ENCODE results near the gene NDUFB6. TPM values are rescaled to one million over a fixed set of nuclear protein-coding genes. Genes with fewer than 3 reads are reported as not detected.

Gene NDUFB6
- total RNA-seq, 1 donor from 2014 or later, result 28.0 TPM

DNA sequence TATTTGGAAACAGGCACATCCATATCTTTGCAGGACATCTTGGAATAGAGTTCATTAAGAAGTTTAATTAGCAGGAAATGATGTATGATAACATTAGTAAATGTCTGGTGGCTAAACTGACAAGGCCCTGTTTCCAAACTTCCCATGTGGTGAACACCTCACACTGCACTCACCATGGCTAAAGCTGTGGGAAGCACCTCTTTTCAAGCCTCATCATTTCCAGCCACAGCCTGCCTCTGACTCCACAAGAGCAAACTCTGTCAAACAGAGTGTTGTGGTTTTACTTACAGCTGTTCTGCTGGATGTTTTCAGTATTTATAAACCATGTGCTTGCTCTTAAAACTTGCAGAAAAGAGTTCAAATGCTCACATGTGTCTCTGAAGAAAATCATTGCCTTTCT, 14.9 kb upstream of the NDUFB6 start:
- Histone ChIP-seq H3K27me3 (no peaks in the 10 kb centered on the region), H3K9me3 (no peaks in the 10 kb centered on the region), H3K4me1 (no peaks in the 10 kb centered on the region), H3K27ac (no peak overlapping the region), H3K4me3 (no peak overlapping the region), H3K36me3 (no peaks in the 10 kb centered on the region)
- TF ChIP-seq, protein P1, sequence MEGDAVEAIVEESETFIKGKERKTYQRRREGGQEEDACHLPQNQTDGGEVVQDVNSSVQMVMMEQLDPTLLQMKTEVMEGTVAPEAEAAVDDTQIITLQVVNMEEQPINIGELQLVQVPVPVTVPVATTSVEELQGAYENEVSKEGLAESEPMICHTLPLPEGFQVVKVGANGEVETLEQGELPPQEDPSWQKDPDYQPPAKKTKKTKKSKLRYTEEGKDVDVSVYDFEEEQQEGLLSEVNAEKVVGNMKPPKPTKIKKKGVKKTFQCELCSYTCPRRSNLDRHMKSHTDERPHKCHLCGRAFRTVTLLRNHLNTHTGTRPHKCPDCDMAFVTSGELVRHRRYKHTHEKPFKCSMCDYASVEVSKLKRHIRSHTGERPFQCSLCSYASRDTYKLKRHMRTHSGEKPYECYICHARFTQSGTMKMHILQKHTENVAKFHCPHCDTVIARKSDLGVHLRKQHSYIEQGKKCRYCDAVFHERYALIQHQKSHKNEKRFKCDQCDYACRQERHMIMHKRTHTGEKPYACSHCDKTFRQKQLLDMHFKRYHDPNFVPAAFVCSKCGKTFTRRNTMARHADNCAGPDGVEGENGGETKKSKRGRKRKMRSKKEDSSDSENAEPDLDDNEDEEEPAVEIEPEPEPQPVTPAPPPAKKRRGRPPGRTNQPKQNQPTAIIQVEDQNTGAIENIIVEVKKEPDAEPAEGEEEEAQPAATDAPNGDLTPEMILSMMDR (IDR thresholded peaks at IDR 0.05), result no peak
- TF ChIP-seq POLR2AphosphoS5 (IDR thresholded peaks at IDR 0.05; ENCODE audit: insufficient read depth in 1 of 2, low read depth in 1 of 2) (no peak), POLR2A (IDR thresholded peaks at IDR 0.05) (no peak)
- intact Hi-C loops (cut with DNase I), result no loop called here
- DNase-seq (ENCODE audit: extremely low spot score in 2 of 2), result no peak

DNA sequence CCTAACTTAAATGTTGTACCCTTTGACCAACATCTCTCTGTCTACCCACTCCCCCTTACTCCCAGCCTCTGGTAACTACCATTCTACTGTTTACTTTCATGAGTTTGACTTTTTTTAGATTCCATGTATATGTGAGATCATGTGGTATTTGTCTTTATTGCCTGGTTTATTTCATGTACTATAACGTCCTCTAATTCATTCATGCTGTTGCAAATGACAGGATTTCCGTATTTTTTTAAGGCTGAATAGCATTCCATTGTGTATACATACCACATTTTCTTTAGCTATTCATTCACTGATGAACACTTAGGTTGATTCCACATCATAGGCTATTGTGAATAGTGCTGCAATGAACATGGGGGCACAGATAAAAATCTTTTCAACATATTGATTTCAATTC, 11.8 kb upstream of the NDUFB6 start:
- Histone ChIP-seq H3K9me3 (no peaks in the 10 kb centered on the region), H3K27ac (no peak overlapping the region), H3K27me3 (no peaks in the 10 kb centered on the region), H3K36me3 (no peaks in the 10 kb centered on the region), H3K4me3 (no peak overlapping the region), H3K4me1 (no peaks in the 10 kb centered on the region)
- TF ChIP-seq, protein P1 (IDR thresholded peaks at IDR 0.05), result no peak
- TF ChIP-seq POLR2AphosphoS5 (IDR thresholded peaks at IDR 0.05; ENCODE audit: insufficient read depth in 1 of 2, low read depth in 1 of 2) (no peak), POLR2A (IDR thresholded peaks at IDR 0.05) (no peak)
- intact Hi-C loops (cut with DNase I), result no loop called here
- no peak for DNase-seq (ENCODE audit: extremely low spot score in 2 of 2)

DNA sequence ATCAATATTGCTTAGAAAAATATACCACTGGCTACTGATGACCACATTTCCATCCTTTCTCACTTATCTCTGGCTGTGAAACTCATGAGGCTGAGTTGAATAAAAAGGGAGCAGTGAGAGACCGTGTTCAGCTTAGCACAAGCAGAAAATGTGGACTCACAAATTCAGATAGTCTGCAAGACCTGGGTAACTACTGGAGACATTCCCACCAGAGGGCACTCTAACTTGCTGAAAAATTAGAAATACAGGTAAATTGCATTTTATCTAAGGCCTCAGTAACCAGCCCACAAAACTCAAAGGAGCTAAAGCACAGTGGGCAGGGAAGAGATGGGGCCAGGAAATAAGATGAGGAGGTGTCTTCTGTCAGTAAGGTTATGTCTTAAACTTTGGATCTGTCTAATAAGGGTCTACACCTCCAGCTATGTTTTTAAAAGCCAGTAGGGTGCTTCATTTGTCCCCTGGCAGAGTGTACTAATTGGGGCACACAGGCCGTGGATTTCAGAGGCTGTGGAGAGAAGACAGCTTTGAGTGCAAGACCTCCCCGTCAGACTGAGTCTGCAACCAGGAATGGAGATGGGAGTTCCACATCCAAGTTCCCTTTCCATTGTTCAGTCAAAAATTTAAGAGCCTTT, 8.7 kb upstream of the NDUFB6 start:
- Histone ChIP-seq H3K4me1 (no peaks in the 10 kb centered on the region), H3K4me3 (no peak overlapping the region), H3K36me3 (no peaks in the 10 kb centered on the region), H3K27ac (no peak overlapping the region), H3K9me3 (no peaks in the 10 kb centered on the region), H3K27me3 (no peaks in the 10 kb centered on the region)
- no peak for DNase-seq (ENCODE audit: extremely low spot score in 2 of 2)
- TF ChIP-seq, protein P1 (IDR thresholded peaks at IDR 0.05), result peak in 1 of 3 experiments; percentile 19
- TF ChIP-seq POLR2A (IDR thresholded peaks at IDR 0.05) (no peak), POLR2AphosphoS5 (IDR thresholded peaks at IDR 0.05; ENCODE audit: insufficient read depth in 1 of 2, low read depth in 1 of 2) (no peak)
- intact Hi-C loops (cut with DNase I), result no loop called here

DNA sequence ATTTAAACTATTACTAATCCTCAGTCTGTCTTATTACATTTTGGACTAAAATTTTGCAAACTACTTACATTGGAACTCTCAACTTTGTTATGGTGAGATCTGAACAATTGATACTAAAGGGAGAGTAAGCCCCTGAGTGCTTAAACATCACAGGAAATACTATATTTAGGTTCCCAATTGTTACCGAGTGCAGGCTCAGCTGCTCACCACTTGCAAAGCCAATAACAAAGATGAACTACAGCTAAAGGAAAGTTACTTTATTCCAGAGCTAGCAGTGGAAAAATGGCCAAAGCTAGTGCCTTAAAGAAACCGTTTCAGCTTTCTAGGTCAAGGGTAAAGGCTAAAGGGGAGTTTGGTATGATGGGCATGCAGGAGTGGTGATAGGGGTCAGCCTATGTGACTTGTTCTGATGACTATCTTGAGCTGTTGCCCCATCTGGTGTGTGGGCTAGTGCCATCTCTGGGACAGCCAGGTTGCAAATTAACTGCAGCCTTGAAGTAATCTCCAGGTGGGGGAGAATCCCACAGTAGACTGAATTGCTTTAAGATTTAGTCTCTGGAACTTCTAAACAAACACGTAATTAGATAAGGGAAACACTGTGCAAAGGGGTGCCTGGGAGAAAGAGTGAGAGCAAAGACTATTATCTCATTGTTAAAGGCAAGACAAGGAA, 7.8 kb upstream of the NDUFB6 start:
- Histone ChIP-seq H3K27ac (no peak overlapping the region), H3K27me3 (no peaks in the 10 kb centered on the region), H3K4me3 (no peak overlapping the region), H3K9me3 (no peaks in the 10 kb centered on the region), H3K36me3 (no peaks in the 10 kb centered on the region), H3K4me1 (no peaks in the 10 kb centered on the region)
- intact Hi-C loops (cut with DNase I), result no loop called here
- no peak for TF ChIP-seq POLR2AphosphoS5 (IDR thresholded peaks at IDR 0.05; ENCODE audit: insufficient read depth in 1 of 2, low read depth in 1 of 2)
- TF ChIP-seq, protein P1 (IDR thresholded peaks at IDR 0.05), result no peak
- no peak for TF ChIP-seq POLR2A (IDR thresholded peaks at IDR 0.05)
- no peak for DNase-seq (ENCODE audit: extremely low spot score in 2 of 2)
